Heart right ventricle (tissue), 16 donors: ENCODE data around the gene RBMS3. TPM values are rescaled to one million over a fixed set of nuclear protein-coding genes. Genes with fewer than 3 reads are reported as not detected.
A peak's percentile ranks its signal among the peaks of the same experiment; 100 is the strongest.

Experiments
- ATAC-seq, 8 donors: fragments of 200-7000 bp; cut with Tn5 transposase; one replicate each; pipeline ENCODE4 v1.9.1; 2020; ENCODE audit warnings: mild to moderate bottlenecking in 8 of 8, moderate library complexity in 8 of 8, moderate number of reproducible peaks in 1 of 8
- DNase-seq, 2 donors: peaks; one replicate each; pipeline ENCODE4 v3.0.0-alpha.2; 2020
- H3K27ac ChIP-seq, 10 donors: fragments of 200-600 bp; sonication (generic) in 2 of 10; one replicate each; pipeline versions ENCODE4 v1.5.0 to v1.8.0; 2020 to 2022; ENCODE audit warnings: mild to moderate bottlenecking in 3 of 10
- H3K27me3 ChIP-seq, 7 donors: fragments of 200-600 bp; one replicate each; pipeline ENCODE4 v1.8.0; 2021 to 2022; ENCODE audit warnings: mild to moderate bottlenecking in 2 of 7
- H3K36me3 ChIP-seq, 9 donors: fragments of 200-600 bp; sonication (generic) in 1 of 9; one replicate each; pipeline versions ENCODE4 v1.5.0 to v1.8.0; 2020 to 2022; ENCODE audit warnings: mild to moderate bottlenecking in 2 of 9
- H3K4me1 ChIP-seq, 9 donors: fragments of 200-600 bp; sonication (generic) in 1 of 9; one replicate each; pipeline versions ENCODE4 v1.5.0 to v1.8.0; 2020 to 2022; ENCODE audit warnings: mild to moderate bottlenecking in 4 of 9
- H3K4me3 ChIP-seq, 10 donors: fragments of 200-600 bp; sonication (generic) in 2 of 10; one replicate each; pipeline versions ENCODE4 v1.5.0 to v1.8.0; 2020 to 2022; ENCODE audit warnings: mild to moderate bottlenecking in 7 of 10, moderate library complexity in 2 of 10
- H3K9me3 ChIP-seq, 11 donors: fragments of 200-600 bp in 10 of 11; sonication (generic) in 2 of 11; one replicate each; pipeline versions ENCODE4 v1.5.0 to v1.8.0; 2013 to 2022; ENCODE audit warnings: mild to moderate bottlenecking in 2 of 11, control low read depth in 1 of 11, moderate library complexity in 1 of 11
- WGBS, 2 donors: extraction: QIAGEN DNeasy Blood & Tissue Kit; methylation state at CpG; one replicate each; pipeline ENCODE4 v1.1.7; 2013; ENCODE audit warnings: inconsistent platforms in 1 of 2; 5-methylcytosine and 5-hydroxymethylcytosine counted together
- intact Hi-C, 10 donors: fragments of 100-400 bp; cut with DNase I; formaldehyde crosslinking; loops; one replicate each; pipeline versions ENCODE4 v1.11.1 to v1.14.2; 2022
- polyA plus RNA-seq, 2 donors: library from polyadenylated mRNA; stranded (reverse); fragments of 200-250 nt; gene quantifications; one replicate each; pipeline ENCODE4 v1.2.3, GENCODE V29; 2013
- total RNA-seq, 10 donors: library from RNA; stranded (reverse); fragmentation: NEBNext Ultra II Directional in 3 of 10; extraction: Animal tissue kit (Norgen Biotek cat#: 25700) in 3 of 10; gene quantifications; one replicate each; pipeline versions ENCODE4 v1.2.1 to v1.2.4, GENCODE V29; 2021 to 2023
- TF ChIP-seq, protein P1 (sequence below), 9 donors: fragments of 200-600 bp; sonication (generic) in 2 of 9; IDR thresholded peaks; one replicate each; pipeline versions ENCODE4 v1.5.0 to v1.8.0; 2021 to 2022; ENCODE audit warnings: antibody characterized with exemption in 9 of 9, mild to moderate bottlenecking in 5 of 9, moderate library complexity in 1 of 9
- donor health status: Arrhythmogenic right ventricular cardiomyopathy.
- donor health status: ischemic (EF 13 %, LVEDD 7.1; RV severe dilation, severe dysfunction).
- donor health status: healthy with polysubstance abuse.
- donor health status: DM: no; HTN: yes; CAD: no.
- donor health status: DM: no; HTN: no; CAD: no.
- donor health status: ischemic (EF 25% LVEDD 6.9; RV normal size, moderate dysfunction).
- donor health status: ischemic (EF 25% LVEDD 5.7; RV mildly dilated, moderate dysfunction).
- donor health status: healthy.
- donor health status: DM: yes; HTN: yes; CAD: no.
- donor health status: Ischemic cardiomyopathy.
- donor health status: ischemic (EF 35%, LVEDD 5.7; RV mildly dilated, moderate dysfunction).
- donor health status: nonischemic (EF 11% LVEDD 7.7; RV severe dilation, severe dysfunction).
- donor health status: DM: yes; HTN: yes; CAD: no.
- donor health status: PGD.
- donor health status: ischemic (EF 29% LVEDD 5.4; RV normal size, mild dysfunction).
- donor health status: nonischemic (EF 23%, LVEDD 6.1; RV moderate dilation, normal function).

The RBMS3 gene
- total and polyA plus RNA-seq, 12 donors = 3.2 to 41.1 (median 26.4) TPM

DNA sequence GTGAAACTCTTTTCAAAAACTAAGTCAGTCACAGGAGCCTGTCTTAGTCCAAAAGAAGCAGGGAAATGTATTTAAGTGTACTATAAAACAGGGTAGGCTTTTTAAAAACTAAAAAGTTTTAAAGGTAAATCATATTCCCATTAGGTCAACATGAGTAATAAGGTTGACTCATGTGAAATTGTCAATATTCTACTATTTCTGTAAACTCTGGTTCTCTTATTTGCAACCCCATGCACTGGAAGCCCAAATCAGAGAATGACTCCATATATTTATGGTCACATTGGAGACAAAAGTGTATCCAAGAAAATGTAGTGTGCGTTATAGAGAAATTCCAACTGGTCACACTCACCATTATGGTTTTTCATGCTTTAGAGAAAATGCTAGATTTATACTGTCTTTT, 725.2 kb downstream of the RBMS3 start:
- intact Hi-C loops = no loop called here
- Histone ChIP-seq H3K27me3 (no peaks in the 10 kb centered on the region), H3K4me1 (peaks cover 0 to 18% (median 0%) of the 10 kb centered on the region in 9 donors), H3K4me3 (no peak overlapping the region), H3K27ac (no peak overlapping the region), H3K9me3 (no peaks in the 10 kb centered on the region), H3K36me3 (peaks cover 0 to 3% (median 0%) of the 10 kb centered on the region in 9 donors)
- DNase-seq (no peak), ATAC-seq (no peak)
- TF ChIP-seq, protein P1, sequence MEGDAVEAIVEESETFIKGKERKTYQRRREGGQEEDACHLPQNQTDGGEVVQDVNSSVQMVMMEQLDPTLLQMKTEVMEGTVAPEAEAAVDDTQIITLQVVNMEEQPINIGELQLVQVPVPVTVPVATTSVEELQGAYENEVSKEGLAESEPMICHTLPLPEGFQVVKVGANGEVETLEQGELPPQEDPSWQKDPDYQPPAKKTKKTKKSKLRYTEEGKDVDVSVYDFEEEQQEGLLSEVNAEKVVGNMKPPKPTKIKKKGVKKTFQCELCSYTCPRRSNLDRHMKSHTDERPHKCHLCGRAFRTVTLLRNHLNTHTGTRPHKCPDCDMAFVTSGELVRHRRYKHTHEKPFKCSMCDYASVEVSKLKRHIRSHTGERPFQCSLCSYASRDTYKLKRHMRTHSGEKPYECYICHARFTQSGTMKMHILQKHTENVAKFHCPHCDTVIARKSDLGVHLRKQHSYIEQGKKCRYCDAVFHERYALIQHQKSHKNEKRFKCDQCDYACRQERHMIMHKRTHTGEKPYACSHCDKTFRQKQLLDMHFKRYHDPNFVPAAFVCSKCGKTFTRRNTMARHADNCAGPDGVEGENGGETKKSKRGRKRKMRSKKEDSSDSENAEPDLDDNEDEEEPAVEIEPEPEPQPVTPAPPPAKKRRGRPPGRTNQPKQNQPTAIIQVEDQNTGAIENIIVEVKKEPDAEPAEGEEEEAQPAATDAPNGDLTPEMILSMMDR (IDR thresholded peaks at IDR 0.05) = no peak
- WGBS, 2 donors = 96 to 100% methylated on average over 1 of the region's 1 CpG

DNA sequence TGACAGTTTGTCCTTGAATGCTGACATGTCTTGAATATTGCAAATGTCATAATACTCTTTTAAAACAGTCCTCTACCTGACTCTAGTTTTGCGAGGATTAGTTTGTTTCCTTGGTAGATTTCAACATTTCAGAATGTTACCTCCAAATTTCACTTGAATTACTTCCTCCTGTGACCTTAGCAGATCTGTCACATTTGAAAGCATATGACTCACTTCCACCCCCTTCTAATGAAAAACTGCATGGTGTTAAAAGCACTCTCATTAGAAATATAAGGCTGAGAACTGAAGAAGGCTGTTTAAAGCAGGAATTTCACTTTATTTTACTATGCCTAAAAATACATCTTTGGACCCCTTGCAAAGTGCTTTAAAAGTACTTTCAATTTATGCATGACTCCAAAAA, 726.8 kb downstream of the RBMS3 start:
- 80 to 92% methylated on average over 1 of the region's 1 CpG for WGBS, 2 donors
- Histone ChIP-seq H3K27ac (no peak overlapping the region), H3K27me3 (no peaks in the 10 kb centered on the region), H3K4me1 (peaks cover 0 to 12% (median 0%) of the 10 kb centered on the region in 9 donors), H3K9me3 (peaks cover 0 to 8% (median 0%) of the 10 kb centered on the region in 11 donors), H3K36me3 (peaks cover 0 to 3% (median 0%) of the 10 kb centered on the region in 9 donors), H3K4me3 (no peak overlapping the region)
- intact Hi-C loops = no loop called here
- TF ChIP-seq, protein P1 (IDR thresholded peaks at IDR 0.05) = no peak
- no peak for ATAC-seq
- no peak for DNase-seq

DNA sequence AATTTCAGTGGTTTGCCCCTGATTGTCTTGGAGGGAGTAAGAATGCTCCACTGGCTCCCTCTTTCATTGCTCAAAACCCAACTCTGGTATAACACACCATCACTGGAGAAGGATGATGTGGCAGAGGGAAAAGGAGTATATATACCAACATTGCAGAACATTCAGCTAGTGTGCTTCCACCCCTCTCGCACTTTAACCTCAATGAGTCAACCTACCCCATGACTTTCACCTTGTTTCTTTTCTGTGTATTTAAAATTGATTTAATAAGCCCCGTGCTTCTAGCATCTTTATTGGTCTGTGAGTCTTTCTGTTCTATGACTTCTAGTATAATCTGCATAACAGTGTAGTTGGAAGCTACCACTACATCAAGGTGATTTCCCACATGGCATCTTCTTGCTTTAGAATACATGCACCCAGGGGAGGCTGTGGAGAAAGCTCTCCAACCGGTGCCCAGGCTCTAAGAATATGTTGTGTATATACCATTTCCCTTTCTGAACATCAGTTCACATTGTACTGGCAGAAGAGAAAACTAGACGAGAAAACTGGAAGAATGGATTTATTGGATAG, 730.4 kb downstream of the RBMS3 start:
- peaks cover 0 to 3% (median 0%) of the 10 kb centered on the region in 9 donors for H3K36me3 ChIP-seq
- intact Hi-C loops = loop anchor here in 2 of 10 donors (10.0 kb wide), 2 partner anchors 733 to 743 kb away; no protein-coding TSS in a partner anchor
- DNase-seq (no peak), ATAC-seq (no peak)
- peaks cover 0 to 7% (median 0%) of the 10 kb centered on the region in 9 donors for H3K4me1 ChIP-seq
- TF ChIP-seq, protein P1 (IDR thresholded peaks at IDR 0.05) = no peak
- no peaks in the 10 kb centered on the region for H3K27me3 ChIP-seq
- 97% methylated on average over 4 of the region's 4 CpGs for WGBS, 2 donors
- H3K9me3 ChIP-seq = peaks cover 0 to 8% (median 0%) of the 10 kb centered on the region in 11 donors
- H3K27ac ChIP-seq = no peak overlapping the region
- H3K4me3 ChIP-seq = no peak overlapping the region

DNA sequence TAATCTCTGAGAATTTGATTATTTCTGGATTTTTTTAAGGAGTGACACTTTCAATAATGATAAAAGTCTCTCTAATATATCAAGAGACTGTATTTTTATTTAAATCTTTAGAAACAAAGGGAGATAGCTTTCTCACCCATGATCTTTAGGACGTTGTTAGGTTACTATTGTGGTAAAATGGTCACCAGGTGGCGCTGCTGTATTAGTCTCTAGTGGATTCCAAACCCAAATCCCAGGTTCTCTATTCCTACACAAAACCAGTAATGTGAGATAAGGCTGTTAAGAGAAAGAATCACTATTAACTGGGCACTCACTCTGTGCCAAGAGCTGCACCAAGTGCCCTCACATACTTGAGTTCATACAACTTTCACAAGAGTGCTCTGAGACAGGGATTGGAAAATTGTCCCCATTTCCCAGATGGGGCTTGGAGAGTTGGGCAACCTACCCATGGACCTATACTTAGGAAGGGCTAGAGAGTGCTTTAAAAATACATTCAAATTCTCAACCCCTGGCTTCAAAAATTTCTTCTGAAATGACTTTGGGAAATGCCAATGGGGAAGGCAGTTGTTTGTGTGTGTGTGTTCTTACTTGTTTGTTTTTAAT, 732.2 kb downstream of the RBMS3 start:
- Histone ChIP-seq H3K27ac (no peak overlapping the region), H3K4me1 (peaks cover 0 to under 1% (median 0%) of the 10 kb centered on the region in 9 donors), H3K27me3 (no peaks in the 10 kb centered on the region), H3K36me3 (no peaks in the 10 kb centered on the region), H3K9me3 (peaks cover 0 to 8% (median 0%) of the 10 kb centered on the region in 11 donors), H3K4me3 (no peak overlapping the region)
- DNase-seq (peak in 1 of 2 donors; percentile 60), ATAC-seq (peak in 5 of 8 donors; percentile 49 to 67 (median 52))
- TF ChIP-seq, protein P1 (IDR thresholded peaks at IDR 0.05) = peak; percentile 37 to 78 (median 71)
- intact Hi-C loops = loop anchor here in 2 of 10 donors (10.0 kb wide), 2 partner anchors 732 to 742 kb away; no protein-coding TSS in a partner anchor
- 2 to 3% methylated on average over 2 of the region's 2 CpGs for WGBS, 2 donors
